ENCODE measurements around the gene DNAJB2.

The DNAJB2 gene

GRCh38 chr2:219291394-219291793 is 12.2 kb downstream of the DNAJB2 start:
- no peak for TF ChIP-seq CTCF (IDR thresholded peaks at IDR 0.05; ENCODE audit: low read depth, low read length)
- H3K4me3 ChIP-seq (ENCODE audit: low read depth, low read length) = no peak overlapping the region

- no peak overlapping the region for H3K4me3 ChIP-seq (ENCODE audit: low read depth, low read length)
- no peak for TF ChIP-seq CTCF (IDR thresholded peaks at IDR 0.05; ENCODE audit: low read depth, low read length)
These were observed 12.8 kb downstream of the DNAJB2 start for GRCh38 chr2:219291910-219292490.

- H3K4me3 ChIP-seq (ENCODE audit: low read depth, low read length) = no peak overlapping the region
- TF ChIP-seq CTCF (IDR thresholded peaks at IDR 0.05; ENCODE audit: low read depth, low read length) = no peak
These were observed 13.4 kb downstream of the DNAJB2 start for GRCh38 chr2:219292616-219293015.

GRCh38 chr2:219293736-219294231 is 14.6 kb downstream of the DNAJB2 start:
- no peak for TF ChIP-seq CTCF (IDR thresholded peaks at IDR 0.05; ENCODE audit: low read depth, low read length)
- H3K4me3 ChIP-seq (ENCODE audit: low read depth, low read length) = no peak overlapping the region

GRCh38 chr2:219294356-219295351 is 15.5 kb downstream of the DNAJB2 start:
- H3K4me3 ChIP-seq (ENCODE audit: low read depth, low read length) = peak overlapping the region; percentile 51
- peak; percentile 88 for TF ChIP-seq CTCF (IDR thresholded peaks at IDR 0.05; ENCODE audit: low read depth, low read length)

- H3K4me3 ChIP-seq (ENCODE audit: low read depth, low read length) = no peak overlapping the region
- no peak for TF ChIP-seq CTCF (IDR thresholded peaks at IDR 0.05; ENCODE audit: low read depth, low read length)
These were observed 17.0 kb downstream of the DNAJB2 start for GRCh38 chr2:219296142-219296541.

Data from WI38 (cell line).